Ishikawa (cell line): Measurements from ENCODE around the gene AKAP6.

Experiments
- CEBPB ChIP-seq: IDR thresholded peaks from 2 replicates; pipeline ENCODE4 v1.6.1; 2012
- CREB1 ChIP-seq: IDR thresholded peaks from 2 replicates; pipeline ENCODE4 v1.6.1; 2012; ENCODE audit warnings: low read depth
- EGR1 ChIP-seq: IDR thresholded peaks from 2 replicates; pipeline ENCODE4 v1.6.1; 2012
- EP300 ChIP-seq: IDR thresholded peaks from 2 replicates; pipeline ENCODE4 v1.6.1; 2012; ENCODE audit warnings: borderline replicate concordance
- FOXM1 ChIP-seq: IDR thresholded peaks from 2 replicates; pipeline ENCODE4 v1.6.1; 2012; ENCODE audit warnings: low read depth, borderline replicate concordance
- MAX ChIP-seq: IDR thresholded peaks from 2 replicates; pipeline ENCODE4 v1.6.1; 2012
- NFIC ChIP-seq: IDR thresholded peaks from 2 replicates; pipeline ENCODE4 v1.6.1; 2012
- RAD21 ChIP-seq: IDR thresholded peaks from 2 replicates; pipeline ENCODE4 v1.6.1; 2012; ENCODE audit warnings: low read depth
- REST ChIP-seq: IDR thresholded peaks from 2 replicates; pipeline ENCODE4 v1.6.1; 2012; ENCODE audit warnings: low read depth, mild to moderate bottlenecking
- TAF1 ChIP-seq: IDR thresholded peaks from 2 replicates; pipeline ENCODE4 v1.6.1; 2012; ENCODE audit warnings: low read depth, mild to moderate bottlenecking
- TCF12 ChIP-seq: IDR thresholded peaks from 2 replicates; pipeline ENCODE4 v1.6.1; 2012; ENCODE audit warnings: low read depth
- TEAD4 ChIP-seq: IDR thresholded peaks from 2 replicates; pipeline ENCODE4 v1.6.1; 2012
- USF1 ChIP-seq: IDR thresholded peaks from 2 replicates; pipeline ENCODE4 v1.6.1; 2012
- YY1 ChIP-seq: IDR thresholded peaks from 2 replicates; pipeline ENCODE4 v1.6.1; 2012; ENCODE audit warnings: low read depth
- ZBTB7A ChIP-seq: IDR thresholded peaks from 2 replicates; pipeline ENCODE4 v1.6.1; 2012; ENCODE audit warnings: low read depth

AKAP6 gene

GRCh38 chr14:32430326-32430725, 101.2 kb downstream of the AKAP6 start:
- TF ChIP-seq FOXM1 (no peak), ZBTB7A (no peak), CREB1 (no peak), REST (no peak), CEBPB (no peak), TCF12 (no peak), EP300 (no peak), EGR1 (no peak), YY1 (no peak), TAF1 (no peak), TEAD4 (no peak), RAD21 (no peak), NFIC (no peak), USF1 (no peak), MAX (no peak)

- TF ChIP-seq FOXM1 = no peak
- no peak for TF ChIP-seq CREB1
- TF ChIP-seq TEAD4 = no peak
- TF ChIP-seq EGR1 = no peak
- TF ChIP-seq NFIC = no peak
- no peak for TF ChIP-seq ZBTB7A
- no peak for TF ChIP-seq REST
- TF ChIP-seq CEBPB = no peak
- TF ChIP-seq USF1 = no peak
- TF ChIP-seq YY1 = no peak
- TF ChIP-seq MAX = no peak
- no peak for TF ChIP-seq RAD21
- no peak for TF ChIP-seq TAF1
- TF ChIP-seq EP300 = no peak
- TF ChIP-seq TCF12 = no peak
These were observed 103.9 kb downstream of the AKAP6 start for GRCh38 chr14:32432813-32433538.

GRCh38 chr14:32434180-32434579, 105.1 kb downstream of the AKAP6 start:
- no peak for TF ChIP-seq CREB1
- no peak for TF ChIP-seq TCF12
- TF ChIP-seq EGR1 = no peak
- TF ChIP-seq REST = no peak

GRCh38 chr14:32434880-32435279, 105.8 kb downstream of the AKAP6 start:
- TF ChIP-seq NFIC (no peak), EGR1 (no peak), TEAD4 (no peak), ZBTB7A (no peak), REST (no peak), USF1 (no peak), RAD21 (no peak)
